ENCODE measurements around the gene FAM81B. TPM values are rescaled to one million over a fixed set of nuclear protein-coding genes. Genes with fewer than 3 reads are reported as not detected.

FAM81B gene
- total RNA-seq, 6 experiments from 2014 or later = not detected

GRCh38 chr5:95410279-95410678, 19.1 kb downstream of the FAM81B start:
- Histone ChIP-seq H3K27me3 (no peaks in the 10 kb centered on the region), H3K36me3 (no peaks in the 10 kb centered on the region), H3K4me1 (peaks cover 0 to 13% (median 3%) of the 10 kb centered on the region in 4 donors), H3K4me3 (no peak overlapping the region), H3K9me3 (no peaks in the 10 kb centered on the region), H3K27ac (peak overlapping the region in 2 of 3 donors; percentile 34 to 39)
- WGBS (ENCODE audit: insufficient coverage, low coverage, low lambda C conversion rate, missing lambda C conversion rate) = 18% methylated on average over 2 of the region's 2 CpGs
- intact Hi-C loops (cut with DNase I) = no loop called here
- TF ChIP-seq CTCF (IDR thresholded peaks at IDR 0.05) = no peak
- TF ChIP-seq POLR2A (IDR thresholded peaks at IDR 0.05) = no peak
- DNase-seq (no peak), ATAC-seq (peak; percentile 72 to 86 (median 82))

GRCh38 chr5:95411474-95411873, 20.3 kb downstream of the FAM81B start:
- no peak for ATAC-seq
- peaks cover 0 to 13% (median 3%) of the 10 kb centered on the region in 4 donors for H3K4me1 ChIP-seq
- no peaks in the 10 kb centered on the region for H3K27me3 ChIP-seq
- no peak for DNase-seq
- 70% methylated on average over 2 of the region's 2 CpGs for WGBS (ENCODE audit: insufficient coverage, low coverage, low lambda C conversion rate, missing lambda C conversion rate)
- H3K27ac ChIP-seq = no peak overlapping the region
- no peaks in the 10 kb centered on the region for H3K36me3 ChIP-seq
- intact Hi-C loops (cut with DNase I) = no loop called here
- TF ChIP-seq CTCF (IDR thresholded peaks at IDR 0.05) = no peak
- TF ChIP-seq POLR2A (IDR thresholded peaks at IDR 0.05) = no peak
- no peaks in the 10 kb centered on the region for H3K9me3 ChIP-seq
- H3K4me3 ChIP-seq = no peak overlapping the region

GRCh38 chr5:95414451-95414850, 23.3 kb downstream of the FAM81B start:
- ATAC-seq = no peak
- TF ChIP-seq POLR2A (IDR thresholded peaks at IDR 0.05) (no peak), CTCF (IDR thresholded peaks at IDR 0.05) (no peak)
- Histone ChIP-seq H3K27ac (no peak overlapping the region), H3K4me3 (no peak overlapping the region), H3K36me3 (no peaks in the 10 kb centered on the region), H3K9me3 (no peaks in the 10 kb centered on the region), H3K27me3 (no peaks in the 10 kb centered on the region), H3K4me1 (peaks cover 0 to 11% (median 3%) of the 10 kb centered on the region in 4 donors)
- no peak for DNase-seq
- 47% methylated on average over 4 of the region's 4 CpGs for WGBS (ENCODE audit: insufficient coverage, low coverage, low lambda C conversion rate, missing lambda C conversion rate)
- intact Hi-C loops (cut with DNase I) = no loop called here

- Histone ChIP-seq H3K4me3 (no peak overlapping the region), H3K9me3 (no peaks in the 10 kb centered on the region), H3K27ac (no peak overlapping the region), H3K36me3 (no peaks in the 10 kb centered on the region), H3K27me3 (no peaks in the 10 kb centered on the region), H3K4me1 (no peaks in the 10 kb centered on the region)
- 83% methylated on average over 3 of the region's 3 CpGs for WGBS (ENCODE audit: insufficient coverage, low coverage, low lambda C conversion rate, missing lambda C conversion rate)
- no peak for DNase-seq
- ATAC-seq = no peak
- no peak for TF ChIP-seq POLR2A (IDR thresholded peaks at IDR 0.05)
- TF ChIP-seq CTCF (IDR thresholded peaks at IDR 0.05) = no peak
- intact Hi-C loops (cut with DNase I) = no loop called here
Measured at GRCh38 chr5:95417971-95418370, 26.8 kb downstream of the FAM81B start.

GRCh38 chr5:95422838-95423237, 31.7 kb downstream of the FAM81B start:
- 52% methylated on average over 3 of the region's 3 CpGs for WGBS (ENCODE audit: insufficient coverage, low coverage, low lambda C conversion rate, missing lambda C conversion rate)
- no peak for ATAC-seq
- Histone ChIP-seq H3K9me3 (no peaks in the 10 kb centered on the region), H3K36me3 (no peaks in the 10 kb centered on the region), H3K27me3 (no peaks in the 10 kb centered on the region), H3K4me1 (no peaks in the 10 kb centered on the region), H3K27ac (no peak overlapping the region), H3K4me3 (no peak overlapping the region)
- no peak for DNase-seq
- TF ChIP-seq CTCF (IDR thresholded peaks at IDR 0.05) = no peak
- intact Hi-C loops (cut with DNase I) = no loop called here

All from right lobe of liver (tissue), 6 donors.